GM10248 (cell line): ENCODE measurements around the gene ACER3.

Source experiments
- CTCF ChIA-PET: fragments of 300-600 bp; sonication (Branson Sonifier 250); formaldehyde crosslinking; extraction: SDS; loops from one replicate; lab custom pipeline; 2021; ENCODE audit warnings: antibody characterized with exemption; lab: Yijun Ruan, JAX
- POLR2A ChIA-PET: fragments of 350-650 bp; sonication (Branson Sonifier 250); formaldehyde crosslinking; extraction: SDS; loops from one replicate; lab custom pipeline; 2020; ENCODE audit warnings: antibody characterized with exemption; lab: Yijun Ruan, JAX
- DNase-seq: peaks from one replicate; pipeline ENCODE4 v3.0.0; 2012; ENCODE audit errors: extremely low spot score
- CTCF ChIP-seq: IDR thresholded peaks from 2 replicates; pipeline ENCODE4 v1.5.1; 2012; ENCODE audit warnings: mild to moderate bottlenecking, low read depth; ENCODE audit errors: extremely low read depth, missing control alignments, control extremely low read depth

Gene ACER3

GRCh38 chr11:76990628-76991027, 129.9 kb downstream of the ACER3 start:
- no peak for TF ChIP-seq CTCF
- DNase-seq = no peak
- POLR2A ChIA-PET = no interaction called here
- CTCF ChIA-PET = no interaction called here

DNA sequence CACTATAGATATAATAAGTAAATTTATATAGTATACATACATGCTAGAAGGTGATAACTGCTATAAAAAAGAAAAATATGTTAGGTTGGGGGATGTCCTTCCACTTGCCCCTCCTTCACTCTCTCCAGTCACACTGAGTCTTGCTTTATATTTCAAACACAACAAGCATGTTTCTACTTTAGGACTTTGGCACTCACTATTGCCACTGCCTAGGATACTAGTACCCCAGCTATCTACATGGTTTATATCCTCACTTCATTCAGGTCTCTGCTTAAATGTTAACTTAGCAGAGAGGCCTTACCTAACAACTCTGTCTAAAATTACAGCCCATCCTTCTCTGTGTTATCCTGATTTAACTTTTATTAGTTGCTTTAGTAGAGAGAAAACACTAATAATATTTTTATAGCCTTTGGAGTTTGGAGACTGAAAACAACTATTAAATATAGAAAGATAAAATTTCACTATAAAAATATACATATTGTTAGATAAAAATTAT, 134.4 kb downstream of the ACER3 start:
- no peak for DNase-seq
- CTCF ChIA-PET = interaction anchor here (1.2 kb wide), 1 partner anchor 19 kb away, joined by 3 read pairs; no protein-coding TSS in a partner anchor
- POLR2A ChIA-PET = no interaction called here
- TF ChIP-seq CTCF = no peak

GRCh38 chr11:76997512-76997911, 136.8 kb downstream of the ACER3 start:
- no peak for DNase-seq
- CTCF ChIA-PET = interaction anchor here (0.6 to 1.7 kb wide), 4 partner anchors 11 to 78 kb away, joined by 3 to 5 read pairs (median 4); no protein-coding TSS in a partner anchor
- TF ChIP-seq CTCF = no peak
- POLR2A ChIA-PET = no interaction called here

GRCh38 chr11:76999597-76999996, 138.9 kb downstream of the ACER3 start:
- TF ChIP-seq CTCF = no peak
- no peak for DNase-seq
- ChIA-PET CTCF (no interaction called here), POLR2A (no interaction called here)

DNA sequence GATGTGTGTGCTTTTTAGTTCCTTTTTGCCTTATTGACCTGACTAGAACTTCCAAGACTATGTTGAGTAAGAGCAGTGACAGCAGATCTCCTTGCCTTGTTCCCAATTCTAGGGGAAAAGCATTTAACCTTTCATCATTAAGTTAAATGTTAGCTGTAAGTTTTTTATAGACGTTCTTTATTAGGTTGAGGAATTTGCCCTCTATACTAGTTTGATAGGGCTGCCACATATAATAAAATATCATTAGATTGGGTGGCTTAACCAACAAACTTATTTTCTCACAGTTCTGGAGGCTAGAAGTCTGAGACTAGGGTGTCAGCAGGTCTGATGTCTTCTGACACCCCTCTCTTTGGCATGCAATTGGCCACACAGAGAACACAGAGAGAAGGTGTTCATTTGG, 140.9 kb downstream of the ACER3 start:
- CTCF ChIA-PET = no interaction called here
- POLR2A ChIA-PET = no interaction called here
- no peak for DNase-seq
- TF ChIP-seq CTCF = no peak

- POLR2A ChIA-PET = no interaction called here
- CTCF ChIA-PET = no interaction called here
- no peak for TF ChIP-seq CTCF
- DNase-seq = no peak
Measured at GRCh38 chr11:77002776-77003175, 142.1 kb downstream of the ACER3 start.
